GM23338 (cell line): ENCODE data around the gene CNOT10. TPM values are rescaled to one million over a fixed set of nuclear protein-coding genes. Genes with fewer than 3 reads are reported as not detected.

Experiments
- ATAC-seq: fragments of 200-7000 bp; cut with Tn5 transposase; 3 replicates; pipeline ENCODE4 v1.9.1; 2020
- DNase-seq: peaks from one replicate; pipeline ENCODE4 v3.0.0-alpha.2; 2015; ENCODE audit warnings: low spot score
- H2AFZ ChIP-seq: fragments of 200-600 bp; sonication (generic); 2 replicates; pipeline ENCODE4 v1.8.0; 2016; ENCODE audit warnings: antibody characterized with exemption, mild to moderate bottlenecking, moderate library complexity
- H3F3A ChIP-seq: fragments of 200-600 bp; sonication (generic); replicated peaks from 2 replicates; pipeline ENCODE4 v1.8.0; 2017; ENCODE audit warnings: antibody characterized with exemption, mixed run types, low read depth
- H3K27ac ChIP-seq: fragments of 200-600 bp; sonication (generic); 2 replicates; pipeline ENCODE4 v1.6.1; 2016; ENCODE audit warnings: low read depth
- H3K27me3 ChIP-seq: fragments of 200-600 bp; sonication (generic); 2 replicates; pipeline ENCODE4 v1.8.0; 2016; ENCODE audit warnings: mild to moderate bottlenecking, mixed run types, moderate library complexity; ENCODE audit not compliant: insufficient read depth
- H3K36me3 ChIP-seq: fragments of 200-600 bp; sonication (generic); 2 replicates; pipeline ENCODE4 v1.8.0; 2016; ENCODE audit warnings: mild to moderate bottlenecking; ENCODE audit not compliant: insufficient read depth
- H3K4me1 ChIP-seq: fragments of 200-600 bp; sonication (generic); 2 replicates; pipeline ENCODE4 v1.8.0; 2016; ENCODE audit warnings: mild to moderate bottlenecking, moderate library complexity; ENCODE audit not compliant: insufficient read depth
- H3K4me2 ChIP-seq: fragments of 200-600 bp; sonication (generic); 2 replicates; pipeline ENCODE4 v1.7.1; 2017; ENCODE audit warnings: mixed run types
- H3K4me3 ChIP-seq: fragments of 200-600 bp; sonication (generic); 2 replicates; pipeline ENCODE4 v1.6.1; 2016; ENCODE audit warnings: mixed run types
- H3K79me2 ChIP-seq: fragments of 200-600 bp; sonication (generic); replicated peaks from 2 replicates; pipeline ENCODE4 v1.8.0; 2017; ENCODE audit warnings: mild to moderate bottlenecking; ENCODE audit not compliant: insufficient read depth
- H3K9me2 ChIP-seq: fragments of 200-600 bp; sonication (generic); 2 replicates; pipeline ENCODE4 v1.8.0; 2017; ENCODE audit not compliant: insufficient read depth
- H4K20me1 ChIP-seq: fragments of 200-600 bp; sonication (generic); replicated peaks from 2 replicates; pipeline ENCODE4 v1.8.0; 2017; ENCODE audit warnings: mild to moderate bottlenecking; ENCODE audit not compliant: insufficient read depth
- H3K27ac Mint-ChIP-seq: 2 replicates; pipeline ENCODE4 v1.8.0; 2020; ENCODE audit warnings: inconsistent platforms, mild to moderate bottlenecking, moderate library complexity, mixed read lengths
- H3K27me3 Mint-ChIP-seq: 3 replicates; pipeline ENCODE4 v1.8.0; 2022; ENCODE audit warnings: low read depth, mild to moderate bottlenecking, moderate library complexity, mixed read lengths, inconsistent platforms; ENCODE audit not compliant: insufficient read depth, poor library complexity
- H3K36me3 Mint-ChIP-seq: 3 replicates; pipeline ENCODE4 v1.8.0; 2021; ENCODE audit warnings: low read depth, mild to moderate bottlenecking, inconsistent platforms, moderate library complexity, mixed read lengths
- H3K4me1 Mint-ChIP-seq: 3 replicates; pipeline ENCODE4 v1.8.0; 2020; ENCODE audit warnings: mild to moderate bottlenecking, inconsistent platforms, mixed read lengths
- H3K4me3 Mint-ChIP-seq: 3 replicates; pipeline ENCODE4 v1.8.0; 2021; ENCODE audit warnings: moderate library complexity, mild to moderate bottlenecking, inconsistent platforms, mixed read lengths
- H3K9me3 Mint-ChIP-seq: 3 replicates; pipeline ENCODE4 v1.8.0; 2020; ENCODE audit warnings: moderate library complexity, mild to moderate bottlenecking, inconsistent platforms, mixed read lengths
- CREB1 ChIP-seq: fragments of 250-450 bp; sonication (Bioruptor Pico); IDR thresholded peaks from 2 replicates; pipeline ENCODE4 v1.5.0; 2020; ENCODE audit warnings: low read depth, mild to moderate bottlenecking, moderate library complexity
- CTCF ChIP-seq, 2 experiments: fragments of 200-600 bp in 1 of 2; sonication (generic) in 1 of 2; conservative IDR thresholded peaks; 2 replicates each; pipeline versions ENCODE4 v1.5.1 to v1.6.1; 2016 to 2017; ENCODE audit warnings: antibody characterized with exemption in 2 of 2, low read depth in 2 of 2, mild to moderate bottlenecking in 2 of 2, moderate library complexity in 1 of 2
- ETS1 ChIP-seq: IDR thresholded peaks from 2 replicates; pipeline ENCODE4 v1.6.1; 2016; ENCODE audit warnings: antibody characterized with exemption
- EZH2 ChIP-seq: fragments of 200-600 bp; sonication (generic); IDR thresholded peaks from one replicate; pipeline ENCODE4 v1.8.0; 2017; ENCODE audit warnings: antibody characterized with exemption, mild to moderate bottlenecking, low read depth; ENCODE audit not compliant: unreplicated experiment
- EZH2phosphoT487 ChIP-seq: fragments of 200-600 bp; sonication (generic); IDR thresholded peaks from one replicate; pipeline ENCODE4 v1.8.1; 2018; ENCODE audit warnings: antibody characterized with exemption; ENCODE audit not compliant: unreplicated experiment
- JUNB ChIP-seq: IDR thresholded peaks from one replicate; pipeline ENCODE4 v1.6.1; 2016; ENCODE audit warnings: antibody characterized with exemption; ENCODE audit not compliant: unreplicated experiment
- NANOG ChIP-seq: IDR thresholded peaks from 2 replicates; pipeline ENCODE4 v1.6.1; 2016; ENCODE audit warnings: antibody characterized with exemption, borderline replicate concordance
- POLR2AphosphoS5 ChIP-seq: IDR thresholded peaks from 2 replicates; pipeline ENCODE4 v1.6.1; 2016; ENCODE audit warnings: antibody characterized with exemption, low read depth
- REST ChIP-seq: IDR thresholded peaks from one replicate; pipeline ENCODE4 v1.6.1; 2018; ENCODE audit warnings: antibody characterized with exemption; ENCODE audit not compliant: unreplicated experiment
- STAT1 ChIP-seq: IDR thresholded peaks from one replicate; pipeline ENCODE4 v1.6.1; 2016; ENCODE audit warnings: antibody characterized with exemption; ENCODE audit not compliant: unreplicated experiment
- ZNF114 ChIP-seq: fragments of 250-450 bp; sonication (Bioruptor Pico); IDR thresholded peaks from 2 replicates; pipeline ENCODE4 v1.5.0; 2020; ENCODE audit warnings: mild to moderate bottlenecking, moderate library complexity
- ZNF331 ChIP-seq: fragments of 250-450 bp; sonication (Bioruptor Pico); IDR thresholded peaks from 2 replicates; pipeline ENCODE4 v1.5.0; 2020; ENCODE audit warnings: low read depth, mild to moderate bottlenecking, moderate library complexity
- ZNF462 ChIP-seq: fragments of 250-450 bp; sonication (Bioruptor Pico); IDR thresholded peaks from 2 replicates; pipeline ENCODE4 v1.5.0; 2020; ENCODE audit warnings: mild to moderate bottlenecking, moderate library complexity
- polyA plus RNA-seq: library from polyadenylated mRNA; unstranded; fragments of >200 nt; fragmentation: Nextera tagmentation; extraction: Ambion mirVana; gene quantifications from 2 replicates; pipeline ENCODE4 v1.2.1, GENCODE V29; 2016
- total RNA-seq: library from RNA; depleted of rRNA; stranded (reverse); fragments of >200 nt; shearing (Covaris generic); gene quantifications from 2 replicates; pipeline ENCODE4 v1.2.3, GENCODE V29; 2014

CNOT10 gene
- total and polyA plus RNA-seq, 2 experiments from 2014 or later: 27.2 to 46.9 TPM

- DNase-seq (no peak), ATAC-seq (no peak)
- no peaks in the 10 kb centered on the region for H4K20me1 ChIP-seq
- H3K9me2 ChIP-seq: no peaks in the 10 kb centered on the region
- H3K36me3 Mint-ChIP-seq: peaks cover 31% of the 10 kb centered on the region
- no peak for TF ChIP-seq EZH2
- no peak for TF ChIP-seq ZNF462 (CRISPR knock-in tag)
- no peak for TF ChIP-seq CREB1 (CRISPR knock-in tag)
- no peak for TF ChIP-seq ZNF114 (CRISPR knock-in tag)
- TF ChIP-seq POLR2AphosphoS5: no peak
- no peak for TF ChIP-seq ZNF331
- TF ChIP-seq STAT1: no peak
- TF ChIP-seq ETS1: no peak
- no peak for TF ChIP-seq REST
- TF ChIP-seq CTCF (conservative IDR thresholded peaks at IDR 0.05; ENCODE audit: low read depth in 2 of 2): no peak
- TF ChIP-seq NANOG: no peak
- no peak for TF ChIP-seq JUNB
- TF ChIP-seq EZH2phosphoT487: no peak
- H3K27ac ChIP-seq: no peak overlapping the region
- H3K27ac Mint-ChIP-seq: no peak overlapping the region
- H3K4me1 ChIP-seq: no peaks in the 10 kb centered on the region
- no peaks in the 10 kb centered on the region for H3K27me3 Mint-ChIP-seq
- no peak overlapping the region for H3K4me3 Mint-ChIP-seq
- peaks cover 20% of the 10 kb centered on the region; the same call in 1 of the 2 replicates for H3K36me3 ChIP-seq
- H3F3A ChIP-seq: no peaks in the 10 kb centered on the region
- no peaks in the 10 kb centered on the region; the same call in 1 of the 2 replicates for H3K79me2 ChIP-seq
- H3K9me3 Mint-ChIP-seq: no peaks in the 10 kb centered on the region
- no peak overlapping the region for H3K4me3 ChIP-seq
- no peak overlapping the region for H3K4me2 ChIP-seq
- no peak overlapping the region for H2AFZ ChIP-seq
- H3K4me1 Mint-ChIP-seq: no peaks in the 10 kb centered on the region; the same call in 2 of the 3 replicates
- H3K27me3 ChIP-seq: no peaks in the 10 kb centered on the region
Measured at GRCh38 chr3:32708672-32709283, 23.8 kb downstream of the CNOT10 start.
